Esophagus muscularis mucosa (tissue), 4 donors: ENCODE measurements around the gene NFATC2IP.

Source experiments
- EP300 ChIP-seq: sonication (generic); formaldehyde crosslinking; IDR thresholded peaks from one replicate; pipeline ENCODE4 v1.6.1; 2017; ENCODE audit warnings: antibody characterized with exemption
- POLR2AphosphoS5 ChIP-seq, 2 donors: sonication (generic); formaldehyde crosslinking; IDR thresholded peaks; one replicate each; pipeline ENCODE4 v1.6.1; 2017; ENCODE audit warnings: antibody characterized with exemption in 2 of 2
- TF ChIP-seq, protein P1 (sequence below), 3 experiments: fragments of 200-600 bp in 2 of 3; fragments of 450-650 bp in 1 of 3; sonication (generic) in 2 of 3; IDR thresholded peaks; one replicate each; pipeline ENCODE4 v1.5.1; 2017 to 2019; ENCODE audit warnings: antibody characterized with exemption in 3 of 3, mild to moderate bottlenecking in 2 of 3, moderate library complexity in 1 of 3

DNA sequence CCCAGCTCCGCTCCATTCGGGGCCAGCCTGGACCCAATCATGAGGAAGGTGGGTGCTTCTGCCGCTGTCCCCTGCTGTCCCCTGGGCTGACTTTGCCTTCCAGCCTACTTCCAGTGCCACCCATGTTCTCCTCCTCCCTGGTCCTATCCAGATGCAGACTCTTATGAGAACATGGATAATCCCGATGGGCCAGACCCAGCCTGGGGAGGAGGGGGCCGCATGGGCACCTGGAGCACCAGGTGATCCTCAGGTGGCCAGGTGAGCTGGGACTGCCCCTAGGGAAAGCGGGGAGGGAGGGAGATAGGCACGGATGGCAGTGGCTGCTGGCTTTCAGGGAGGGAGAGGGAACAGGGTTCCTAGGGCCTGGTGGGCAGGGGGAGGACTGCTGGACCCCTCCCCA, 12.0 kb upstream of the NFATC2IP start:
- TF ChIP-seq, protein P1, sequence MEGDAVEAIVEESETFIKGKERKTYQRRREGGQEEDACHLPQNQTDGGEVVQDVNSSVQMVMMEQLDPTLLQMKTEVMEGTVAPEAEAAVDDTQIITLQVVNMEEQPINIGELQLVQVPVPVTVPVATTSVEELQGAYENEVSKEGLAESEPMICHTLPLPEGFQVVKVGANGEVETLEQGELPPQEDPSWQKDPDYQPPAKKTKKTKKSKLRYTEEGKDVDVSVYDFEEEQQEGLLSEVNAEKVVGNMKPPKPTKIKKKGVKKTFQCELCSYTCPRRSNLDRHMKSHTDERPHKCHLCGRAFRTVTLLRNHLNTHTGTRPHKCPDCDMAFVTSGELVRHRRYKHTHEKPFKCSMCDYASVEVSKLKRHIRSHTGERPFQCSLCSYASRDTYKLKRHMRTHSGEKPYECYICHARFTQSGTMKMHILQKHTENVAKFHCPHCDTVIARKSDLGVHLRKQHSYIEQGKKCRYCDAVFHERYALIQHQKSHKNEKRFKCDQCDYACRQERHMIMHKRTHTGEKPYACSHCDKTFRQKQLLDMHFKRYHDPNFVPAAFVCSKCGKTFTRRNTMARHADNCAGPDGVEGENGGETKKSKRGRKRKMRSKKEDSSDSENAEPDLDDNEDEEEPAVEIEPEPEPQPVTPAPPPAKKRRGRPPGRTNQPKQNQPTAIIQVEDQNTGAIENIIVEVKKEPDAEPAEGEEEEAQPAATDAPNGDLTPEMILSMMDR (IDR thresholded peaks at IDR 0.05) = no peak
- TF ChIP-seq POLR2AphosphoS5 (IDR thresholded peaks at IDR 0.05) (no peak), EP300 (no peak)
